ENCODE measurements around the gene BPIFA2. TPM values are rescaled to one million over a fixed set of nuclear protein-coding genes. Genes with fewer than 3 reads are reported as not detected.
A peak's percentile ranks its signal among the peaks of the same experiment; 100 is the strongest.

Gene BPIFA2
- polyA plus RNA-seq, 3 donors = not detected

DNA sequence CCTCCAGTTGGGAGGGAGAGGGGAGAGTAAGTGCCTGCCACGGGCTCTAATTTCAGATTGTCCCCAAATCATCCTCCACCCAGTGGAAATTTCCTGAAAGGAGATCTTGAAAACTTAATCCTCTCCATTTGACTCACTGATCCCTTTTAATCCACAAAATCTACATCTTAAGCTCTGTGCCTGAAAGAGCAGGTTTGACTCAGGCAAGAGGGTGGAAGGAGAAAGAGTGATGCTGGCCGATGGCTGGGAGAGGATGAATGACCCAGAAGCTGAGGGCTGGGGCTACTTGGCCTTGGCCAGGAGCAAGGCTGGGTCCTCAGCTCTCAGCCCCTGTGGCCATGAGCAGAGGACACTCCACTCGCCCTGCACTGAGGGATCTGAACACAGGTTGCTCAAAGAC lies 8.1 kb downstream of the BPIFA2 start:
- TF ChIP-seq, protein P1, sequence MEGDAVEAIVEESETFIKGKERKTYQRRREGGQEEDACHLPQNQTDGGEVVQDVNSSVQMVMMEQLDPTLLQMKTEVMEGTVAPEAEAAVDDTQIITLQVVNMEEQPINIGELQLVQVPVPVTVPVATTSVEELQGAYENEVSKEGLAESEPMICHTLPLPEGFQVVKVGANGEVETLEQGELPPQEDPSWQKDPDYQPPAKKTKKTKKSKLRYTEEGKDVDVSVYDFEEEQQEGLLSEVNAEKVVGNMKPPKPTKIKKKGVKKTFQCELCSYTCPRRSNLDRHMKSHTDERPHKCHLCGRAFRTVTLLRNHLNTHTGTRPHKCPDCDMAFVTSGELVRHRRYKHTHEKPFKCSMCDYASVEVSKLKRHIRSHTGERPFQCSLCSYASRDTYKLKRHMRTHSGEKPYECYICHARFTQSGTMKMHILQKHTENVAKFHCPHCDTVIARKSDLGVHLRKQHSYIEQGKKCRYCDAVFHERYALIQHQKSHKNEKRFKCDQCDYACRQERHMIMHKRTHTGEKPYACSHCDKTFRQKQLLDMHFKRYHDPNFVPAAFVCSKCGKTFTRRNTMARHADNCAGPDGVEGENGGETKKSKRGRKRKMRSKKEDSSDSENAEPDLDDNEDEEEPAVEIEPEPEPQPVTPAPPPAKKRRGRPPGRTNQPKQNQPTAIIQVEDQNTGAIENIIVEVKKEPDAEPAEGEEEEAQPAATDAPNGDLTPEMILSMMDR (IDR thresholded peaks at IDR 0.05) = no peak
- WGBS (ENCODE audit: insufficient coverage) = 86% methylated on average over 2 of the region's 3 CpGs

DNA sequence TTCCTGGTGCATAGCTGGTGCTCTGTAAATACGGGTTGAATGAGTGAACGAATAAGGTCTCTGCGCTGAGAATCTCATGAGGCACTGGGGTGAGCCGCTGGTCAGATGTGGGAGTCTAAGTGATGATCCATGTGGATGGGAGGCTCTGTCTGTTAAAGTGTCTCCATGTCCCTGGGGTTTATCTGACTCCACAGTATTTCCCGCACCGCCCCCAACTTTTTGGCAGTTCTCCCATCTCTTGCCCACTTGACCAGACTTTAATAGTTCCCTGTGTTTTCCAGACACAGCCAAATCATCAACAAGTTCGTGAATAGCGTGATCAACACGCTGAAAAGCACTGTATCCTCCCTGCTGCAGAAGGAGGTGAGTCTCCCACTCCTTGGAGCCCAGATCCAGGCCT lies 9.9 kb downstream of the BPIFA2 start:
- Histone ChIP-seq H3K4me1 (ENCODE audit: control insufficient read depth in 1 of 2, insufficient read depth in 2 of 2, low read length in 2 of 2) (no peaks in the 10 kb centered on the region), H4K20me1 (ENCODE audit: insufficient read depth, low read length) (no peaks in the 10 kb centered on the region), H3K4me2 (replicated peaks; ENCODE audit: extremely low read depth, low read length, poor library complexity, severe bottlenecking) (no peak overlapping the region), H3K4me3 (replicated peaks in 1 of 3; ENCODE audit: low read depth in 2 of 3, low read length in 3 of 3) (no peak overlapping the region), H3K27ac (ENCODE audit: low read depth in 1 of 2, low read length in 2 of 2) (no peak overlapping the region), H3K9ac (ENCODE audit: insufficient read depth, low read length, poor library complexity, severe bottlenecking) (no peak overlapping the region), H2AFZ (ENCODE audit: insufficient read depth, low read depth, low read length, poor library complexity, severe bottlenecking) (no peak overlapping the region), H3K79me2 (ENCODE audit: insufficient read depth, low read length) (no peaks in the 10 kb centered on the region), H3K36me3 (replicated peaks in 1 of 2; ENCODE audit: control insufficient read depth in 1 of 2, insufficient read depth in 2 of 2, low read length in 2 of 2) (no peaks in the 10 kb centered on the region), H3K9me3 (replicated peaks in 1 of 2; ENCODE audit: control insufficient read depth in 1 of 2, insufficient read depth in 1 of 2, low read length in 2 of 2) (no peaks in the 10 kb centered on the region), H3K27me3 (ENCODE audit: control insufficient read depth in 2 of 2, insufficient read depth in 2 of 2, low read length in 2 of 2) (no peaks in the 10 kb centered on the region)
- H3K27me3 Mint-ChIP-seq (ENCODE audit: low read depth in 3 of 3) = peaks cover 3% of the 10 kb centered on the region in 3 donors
- intact Hi-C loops (cut with micrococcal nuclease) = no loop called here
- H3K36me3 Mint-ChIP-seq = no peaks in the 10 kb centered on the region
- TF ChIP-seq, protein P1 (IDR thresholded peaks at IDR 0.05) = no peak
- peak overlapping the region in 1 of 7 donors; percentile 51 for H3K27ac Mint-ChIP-seq
- peaks cover 0 to 4% (median 0%) of the 10 kb centered on the region in 7 donors for H3K9me3 Mint-ChIP-seq
- no peaks in the 10 kb centered on the region for H3K4me1 Mint-ChIP-seq
- no peak for DNase-seq
- H3K4me3 Mint-ChIP-seq = no peak overlapping the region
- WGBS (ENCODE audit: insufficient coverage) = 95% methylated on average over 4 of the region's 9 CpGs

More for the DNA sequence above, 8.1 kb downstream of the BPIFA2 start:
- H3K9me3 ChIP-seq (replicated peaks in 1 of 2; ENCODE audit: control insufficient read depth in 1 of 2, insufficient read depth in 1 of 2, low read length in 2 of 2) = no peaks in the 10 kb centered on the region
- H3K27me3 ChIP-seq (ENCODE audit: control insufficient read depth in 2 of 2, insufficient read depth in 2 of 2, low read length in 2 of 2) = no peaks in the 10 kb centered on the region
- H3K79me2 ChIP-seq (ENCODE audit: insufficient read depth, low read length) = no peaks in the 10 kb centered on the region
- H3K4me3 Mint-ChIP-seq = no peak overlapping the region
- peaks cover 2 to 3% (median 2%) of the 10 kb centered on the region in 3 donors for H3K27me3 Mint-ChIP-seq (ENCODE audit: low read depth in 3 of 3)
- H3K4me3 ChIP-seq (replicated peaks in 1 of 3; ENCODE audit: low read depth in 2 of 3, low read length in 3 of 3) = no peak overlapping the region
- peaks cover 0 to 2% (median 0%) of the 10 kb centered on the region in 7 donors for H3K9me3 Mint-ChIP-seq
- H3K9ac ChIP-seq (ENCODE audit: insufficient read depth, low read length, poor library complexity, severe bottlenecking) = no peak overlapping the region
- H3K36me3 Mint-ChIP-seq = no peaks in the 10 kb centered on the region
- H3K4me1 Mint-ChIP-seq = no peaks in the 10 kb centered on the region
- intact Hi-C loops (cut with micrococcal nuclease) = no loop called here
- H3K4me2 ChIP-seq (replicated peaks; ENCODE audit: extremely low read depth, low read length, poor library complexity, severe bottlenecking) = no peak overlapping the region
- H2AFZ ChIP-seq (ENCODE audit: insufficient read depth, low read depth, low read length, poor library complexity, severe bottlenecking) = no peak overlapping the region
- no peaks in the 10 kb centered on the region for H3K4me1 ChIP-seq (ENCODE audit: control insufficient read depth in 1 of 2, insufficient read depth in 2 of 2, low read length in 2 of 2)
- no peak overlapping the region for H3K27ac Mint-ChIP-seq
- H3K36me3 ChIP-seq (replicated peaks in 1 of 2; ENCODE audit: control insufficient read depth in 1 of 2, insufficient read depth in 2 of 2, low read length in 2 of 2) = no peaks in the 10 kb centered on the region
- H3K27ac ChIP-seq (ENCODE audit: low read depth in 1 of 2, low read length in 2 of 2) = no peak overlapping the region
- DNase-seq = no peak
- no peaks in the 10 kb centered on the region for H4K20me1 ChIP-seq (ENCODE audit: insufficient read depth, low read length)

Measured in CD14-positive monocyte (primary cell).